Measurements from ENCODE around the gene CERS1. TPM values are rescaled to one million over a fixed set of nuclear protein-coding genes. Genes with fewer than 3 reads are reported as not detected.
A peak's percentile ranks its signal among the peaks of the same experiment; 100 is the strongest.

The CERS1 gene
- polyA plus RNA-seq, 3 donors, result not detected

DNA sequence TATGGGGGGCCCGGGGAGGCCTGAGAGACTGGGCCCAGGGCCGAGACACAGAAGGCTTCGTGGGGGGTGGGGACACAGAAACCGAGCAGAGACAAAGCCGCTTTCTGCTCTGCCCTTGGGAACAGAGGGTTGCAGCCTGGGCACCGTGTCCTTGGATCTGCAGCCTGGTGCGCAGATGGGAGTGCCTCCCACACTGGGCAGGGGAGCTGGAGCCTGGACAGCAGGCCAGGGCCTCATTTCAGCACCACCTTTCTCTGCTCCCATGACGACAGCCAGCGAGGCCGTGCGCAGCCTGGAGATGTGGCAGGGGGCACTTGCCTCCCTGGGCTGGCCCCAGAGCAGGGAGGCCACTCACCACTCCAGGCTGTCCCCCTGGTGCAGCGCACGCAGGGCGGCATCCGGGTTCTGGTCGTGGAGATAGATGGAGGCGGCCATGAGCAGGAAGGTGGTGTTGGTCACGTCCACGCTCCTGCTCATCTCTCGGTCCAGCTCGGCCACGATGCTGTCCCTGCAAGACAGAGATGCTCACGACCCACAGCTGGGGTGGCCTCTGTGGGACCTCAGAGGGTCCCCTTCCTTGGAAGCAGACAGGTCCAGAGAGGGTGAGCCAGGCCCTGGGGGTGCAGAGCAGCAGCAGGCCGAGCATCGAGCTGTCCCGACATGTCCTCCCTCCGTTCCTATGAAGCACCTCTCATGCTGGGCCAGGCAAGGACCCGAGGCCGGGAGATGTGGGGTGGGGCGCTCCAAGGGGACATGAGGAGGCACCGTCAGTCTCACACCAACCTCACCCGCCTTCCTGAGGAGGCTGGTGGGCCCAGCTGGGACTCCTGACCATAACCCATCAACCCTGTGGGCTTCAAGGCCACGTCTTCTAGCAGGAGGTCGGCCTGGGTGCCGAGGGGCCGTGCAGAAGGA lies 10.9 kb upstream of the CERS1 start:
- H3K27me3 ChIP-seq (ENCODE audit: control insufficient read depth in 2 of 2, insufficient read depth in 2 of 2, low read length in 2 of 2), result no peaks in the 10 kb centered on the region
- no peak overlapping the region for H3K9ac ChIP-seq (ENCODE audit: insufficient read depth, low read length, poor library complexity, severe bottlenecking)
- no peaks in the 10 kb centered on the region for H3K27me3 Mint-ChIP-seq (ENCODE audit: low read depth in 3 of 3)
- no peak overlapping the region for H3K27ac ChIP-seq (ENCODE audit: low read depth in 1 of 2, low read length in 2 of 2)
- peaks cover 64% of the 10 kb centered on the region for H4K20me1 ChIP-seq (ENCODE audit: insufficient read depth, low read length)
- H3K4me1 Mint-ChIP-seq, result no peaks in the 10 kb centered on the region
- no peak overlapping the region for H3K4me2 ChIP-seq (replicated peaks; ENCODE audit: extremely low read depth, low read length, poor library complexity, severe bottlenecking)
- peaks cover 8% of the 10 kb centered on the region for H3K79me2 ChIP-seq (ENCODE audit: insufficient read depth, low read length)
- H3K4me3 Mint-ChIP-seq, result no peak overlapping the region
- H3K36me3 Mint-ChIP-seq, result peaks cover 47 to 89% of the 10 kb centered on the region in 2 donors
- H3K9me3 ChIP-seq (replicated peaks in 1 of 2; ENCODE audit: control insufficient read depth in 1 of 2, insufficient read depth in 1 of 2, low read length in 2 of 2), result no peaks in the 10 kb centered on the region
- no peaks in the 10 kb centered on the region for H3K4me1 ChIP-seq (ENCODE audit: control insufficient read depth in 1 of 2, insufficient read depth in 2 of 2, low read length in 2 of 2)
- TF ChIP-seq, protein P1, sequence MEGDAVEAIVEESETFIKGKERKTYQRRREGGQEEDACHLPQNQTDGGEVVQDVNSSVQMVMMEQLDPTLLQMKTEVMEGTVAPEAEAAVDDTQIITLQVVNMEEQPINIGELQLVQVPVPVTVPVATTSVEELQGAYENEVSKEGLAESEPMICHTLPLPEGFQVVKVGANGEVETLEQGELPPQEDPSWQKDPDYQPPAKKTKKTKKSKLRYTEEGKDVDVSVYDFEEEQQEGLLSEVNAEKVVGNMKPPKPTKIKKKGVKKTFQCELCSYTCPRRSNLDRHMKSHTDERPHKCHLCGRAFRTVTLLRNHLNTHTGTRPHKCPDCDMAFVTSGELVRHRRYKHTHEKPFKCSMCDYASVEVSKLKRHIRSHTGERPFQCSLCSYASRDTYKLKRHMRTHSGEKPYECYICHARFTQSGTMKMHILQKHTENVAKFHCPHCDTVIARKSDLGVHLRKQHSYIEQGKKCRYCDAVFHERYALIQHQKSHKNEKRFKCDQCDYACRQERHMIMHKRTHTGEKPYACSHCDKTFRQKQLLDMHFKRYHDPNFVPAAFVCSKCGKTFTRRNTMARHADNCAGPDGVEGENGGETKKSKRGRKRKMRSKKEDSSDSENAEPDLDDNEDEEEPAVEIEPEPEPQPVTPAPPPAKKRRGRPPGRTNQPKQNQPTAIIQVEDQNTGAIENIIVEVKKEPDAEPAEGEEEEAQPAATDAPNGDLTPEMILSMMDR (IDR thresholded peaks at IDR 0.05), result no peak
- intact Hi-C loops (cut with micrococcal nuclease), result no loop called here
- no peak overlapping the region for H2AFZ ChIP-seq (ENCODE audit: insufficient read depth, low read depth, low read length, poor library complexity, severe bottlenecking)
- H3K4me3 ChIP-seq (replicated peaks in 1 of 3; ENCODE audit: low read depth in 2 of 3, low read length in 3 of 3), result no peak overlapping the region
- no peak for DNase-seq
- H3K27ac Mint-ChIP-seq, result no peak overlapping the region
- peaks cover 79 to 87% of the 10 kb centered on the region in 2 donors for H3K36me3 ChIP-seq (replicated peaks in 1 of 2; ENCODE audit: control insufficient read depth in 1 of 2, insufficient read depth in 2 of 2, low read length in 2 of 2)
- H3K9me3 Mint-ChIP-seq, result peaks cover 0 to 4% (median 0%) of the 10 kb centered on the region in 7 donors
- 99% methylated on average over 33 of the region's 36 CpGs for WGBS (ENCODE audit: insufficient coverage)

DNA sequence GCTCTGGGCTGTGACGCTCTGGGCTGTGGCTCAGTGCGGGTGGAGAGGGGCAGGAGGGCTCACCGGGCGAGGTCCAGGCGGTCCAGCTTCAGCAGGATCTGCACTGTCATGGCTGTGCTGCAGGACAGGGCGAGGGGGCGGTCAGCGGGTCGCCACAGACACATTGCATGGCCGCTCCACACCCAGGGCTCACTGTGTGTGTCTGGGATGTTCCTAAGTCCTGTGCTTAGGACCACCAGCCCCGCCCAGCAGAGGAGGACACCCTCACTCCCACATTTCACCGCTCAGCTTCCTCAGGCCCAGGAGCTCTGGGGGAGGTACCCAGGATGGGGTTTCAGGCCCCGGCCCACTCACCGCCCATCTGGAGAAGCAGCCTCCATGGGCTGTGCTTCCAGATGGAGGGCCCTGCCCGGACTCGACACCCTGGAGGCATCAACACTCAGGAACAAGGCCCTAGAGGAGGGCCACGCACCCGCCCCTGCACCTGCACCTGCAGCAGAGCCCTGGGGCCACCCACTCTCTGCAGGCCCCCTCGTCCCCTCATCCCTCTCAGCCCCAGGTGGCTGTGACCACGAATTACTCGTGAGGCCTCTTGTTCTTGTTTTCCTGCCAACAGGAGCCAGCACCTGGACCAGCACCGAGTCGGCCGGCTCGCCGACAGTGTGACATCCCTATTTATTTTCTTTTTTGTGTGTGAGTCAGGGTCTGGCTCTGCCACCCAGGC lies 9.7 kb upstream of the CERS1 start:
- TF ChIP-seq, protein P1 (IDR thresholded peaks at IDR 0.05), result no peak
- no peak overlapping the region for H3K27ac ChIP-seq (ENCODE audit: low read depth in 1 of 2, low read length in 2 of 2)
- Mint-ChIP-seq H3K4me3 (no peak overlapping the region), H3K27me3 (ENCODE audit: low read depth in 3 of 3) (no peaks in the 10 kb centered on the region), H3K9me3 (peaks cover 0 to 4% (median 0%) of the 10 kb centered on the region in 7 donors), H3K36me3 (peaks cover 52 to 90% of the 10 kb centered on the region in 2 donors), H3K27ac (peak overlapping the region in 1 of 7 donors; percentile 61), H3K4me1 (no peaks in the 10 kb centered on the region)
- no peaks in the 10 kb centered on the region for H3K27me3 ChIP-seq (ENCODE audit: control insufficient read depth in 2 of 2, insufficient read depth in 2 of 2, low read length in 2 of 2)
- no peak overlapping the region for H3K4me2 ChIP-seq (replicated peaks; ENCODE audit: extremely low read depth, low read length, poor library complexity, severe bottlenecking)
- peaks cover 83 to 90% of the 10 kb centered on the region in 2 donors for H3K36me3 ChIP-seq (replicated peaks in 1 of 2; ENCODE audit: control insufficient read depth in 1 of 2, insufficient read depth in 2 of 2, low read length in 2 of 2)
- no peaks in the 10 kb centered on the region for H3K9me3 ChIP-seq (replicated peaks in 1 of 2; ENCODE audit: control insufficient read depth in 1 of 2, insufficient read depth in 1 of 2, low read length in 2 of 2)
- H2AFZ ChIP-seq (ENCODE audit: insufficient read depth, low read depth, low read length, poor library complexity, severe bottlenecking), result no peak overlapping the region
- intact Hi-C loops (cut with micrococcal nuclease), result no loop called here
- no peak overlapping the region for H3K9ac ChIP-seq (ENCODE audit: insufficient read depth, low read length, poor library complexity, severe bottlenecking)
- WGBS (ENCODE audit: insufficient coverage), result 92% methylated on average over 19 of the region's 26 CpGs
- no peak overlapping the region for H3K4me3 ChIP-seq (replicated peaks in 1 of 3; ENCODE audit: low read depth in 2 of 3, low read length in 3 of 3)
- no peak for DNase-seq
- H3K79me2 ChIP-seq (ENCODE audit: insufficient read depth, low read length), result peaks cover 3% of the 10 kb centered on the region
- peaks cover 67% of the 10 kb centered on the region for H4K20me1 ChIP-seq (ENCODE audit: insufficient read depth, low read length)
- H3K4me1 ChIP-seq (ENCODE audit: control insufficient read depth in 1 of 2, insufficient read depth in 2 of 2, low read length in 2 of 2), result no peaks in the 10 kb centered on the region

Data from CD14-positive monocyte (primary cell).